Airway epithelial cell (primary cell): Measurements from ENCODE around the gene ITGA6. TPM values are rescaled to one million over a fixed set of nuclear protein-coding genes. Genes with fewer than 3 reads are reported as not detected.

ENCODE experiments used
- total RNA-seq: library from RNA; depleted of rRNA; stranded (reverse); fragments of >200 nt; gene quantifications from 2 replicates; pipeline ENCODE4 v1.2.3, GENCODE V29; 2015

Gene ITGA6
- total RNA-seq = 348 and 398 TPM in 2 replicates

DNA sequence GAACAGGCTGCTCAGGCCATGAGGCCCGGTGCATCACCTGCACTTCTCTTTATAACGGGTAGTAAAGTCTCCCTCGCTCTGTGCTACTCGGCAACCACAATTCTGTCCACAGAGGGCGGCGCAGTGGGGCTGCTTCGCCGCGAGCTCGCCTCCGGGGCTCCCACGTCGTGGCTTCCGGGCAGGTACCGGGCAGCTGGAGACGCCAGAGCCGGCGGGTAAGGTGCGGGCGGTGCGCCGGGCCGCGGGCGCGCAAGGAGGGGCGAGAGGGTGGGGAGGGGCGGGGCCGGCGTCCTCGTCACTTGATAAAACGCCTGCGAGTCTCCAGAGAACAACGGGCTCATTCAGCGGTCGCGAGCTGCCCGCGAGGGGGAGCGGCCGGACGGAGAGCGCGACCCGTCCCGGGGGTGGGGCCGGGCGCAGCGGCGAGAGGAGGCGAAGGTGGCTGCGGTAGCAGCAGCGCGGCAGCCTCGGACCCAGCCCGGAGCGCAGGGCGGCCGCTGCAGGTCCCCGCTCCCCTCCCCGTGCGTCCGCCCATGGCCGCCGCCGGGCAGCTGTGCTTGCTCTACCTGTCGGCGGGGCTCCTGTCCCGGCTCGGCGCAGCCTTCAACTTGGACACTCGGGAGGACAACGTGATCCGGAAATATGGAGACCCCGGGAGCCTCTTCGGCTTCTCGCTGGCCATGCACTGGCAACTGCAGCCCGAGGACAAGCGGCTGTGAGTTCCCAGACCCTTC lies at the start of gene ITGA6:
TSS of gene ITGA6 (plus strand) at position 331 of the 734 bp plus-strand sequence.

Other genes with a start within 250 kb of the ITGA6 start
- gene PDK1, start 128.5 kb downstream of the ITGA6 start, total RNA-seq = 24.8 and 36.7 TPM in 2 replicates